Prostate gland (tissue), 2 donors: ENCODE data around the gene PZP. TPM values are rescaled to one million over a fixed set of nuclear protein-coding genes. Genes with fewer than 3 reads are reported as not detected.

Source experiments
- DNase-seq: peaks from one replicate; pipeline ENCODE4 v3.0.0-alpha.2; 2019; ENCODE audit warnings: low spot score
- H3K27ac ChIP-seq, 2 donors: fragments of 200-600 bp; sonication (generic); 2 replicates each; pipeline ENCODE4 v1.5.1; 2017 to 2019
- H3K27me3 ChIP-seq: fragments of 200-600 bp; sonication (generic); replicated peaks from 2 replicates; pipeline ENCODE4 v1.5.1; 2019; ENCODE audit not compliant: insufficient read depth
- H3K36me3 ChIP-seq, 2 donors: fragments of 200-600 bp; sonication (generic); 1 replicate in 1 of 2; 2 replicates in 1 of 2; pipeline versions ENCODE4 v1.5.1 to v1.8.1; 2017 to 2019
- H3K4me1 ChIP-seq: fragments of 200-600 bp; sonication (generic); replicated peaks from 2 replicates; pipeline ENCODE4 v1.5.1; 2019
- H3K4me3 ChIP-seq, 2 donors: fragments of 200-600 bp; sonication (generic); 2 replicates each; pipeline ENCODE4 v1.5.1; 2017 to 2019
- H3K9me3 ChIP-seq: fragments of 200-600 bp; sonication (generic); 2 replicates; pipeline ENCODE4 v1.5.1; 2017
- POLR2A ChIP-seq: fragments of 450-650 bp; IDR thresholded peaks from one replicate; pipeline ENCODE4 v1.6.1; 2016; ENCODE audit warnings: antibody characterized with exemption, mild to moderate bottlenecking
- POLR2AphosphoS5 ChIP-seq: sonication (generic); formaldehyde crosslinking; IDR thresholded peaks from one replicate; pipeline ENCODE4 v1.6.1; 2017; ENCODE audit warnings: antibody characterized with exemption
- WGBS: methylation state at CpG from one replicate; pipeline ENCODE4 v1.1.5; 2018; 5-methylcytosine and 5-hydroxymethylcytosine counted together
- intact Hi-C: fragments of 100-400 bp; cut with DNase I; formaldehyde crosslinking; loops from one replicate; pipeline ENCODE4 v1.14.2; 2022
- total RNA-seq, 2 donors: library from RNA; depleted of rRNA; stranded (reverse); fragments of >200 nt; gene quantifications; one replicate each; pipeline ENCODE4 v1.1.0, GENCODE V29; 2016
- TF ChIP-seq, protein P1 (sequence below), 4 experiments: fragments of 200-600 bp in 2 of 4; fragments of 450-650 bp in 2 of 4; sonication (generic) in 2 of 4; IDR thresholded peaks; 1 replicate in 3 of 4; 2 replicates in 1 of 4; pipeline ENCODE4 v1.5.1; 2016 to 2019; ENCODE audit warnings: antibody characterized with exemption in 4 of 4, mild to moderate bottlenecking in 2 of 4, moderate library complexity in 2 of 4

PZP gene
- total RNA-seq, 2 donors from 2014 or later, result 0.62 TPM; not detected in 1

DNA sequence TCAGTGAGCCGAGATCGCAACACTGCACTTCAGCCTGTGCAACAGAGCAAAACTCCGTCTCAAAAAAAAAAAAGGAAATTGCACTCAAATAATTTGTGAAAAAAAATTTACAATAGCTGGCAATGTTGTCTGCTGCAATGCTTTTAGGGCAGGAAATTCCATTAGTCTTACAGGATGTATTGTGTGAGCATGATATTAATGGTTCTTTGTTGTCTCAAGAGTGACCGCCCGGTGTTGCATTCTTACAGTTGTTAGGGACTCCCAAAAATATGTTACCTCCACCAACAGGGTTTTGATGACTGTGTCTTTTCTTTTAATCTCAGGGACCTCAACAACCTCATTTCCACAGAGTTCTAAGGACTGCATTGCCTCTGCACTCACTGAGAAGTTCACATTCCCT lies 44.8 kb downstream of the PZP start:
- Histone ChIP-seq H3K4me1 (no peaks in the 10 kb centered on the region), H3K36me3 (no peaks in the 10 kb centered on the region), H3K9me3 (no peaks in the 10 kb centered on the region), H3K27ac (no peak overlapping the region), H3K27me3 (no peaks in the 10 kb centered on the region), H3K4me3 (no peak overlapping the region)
- intact Hi-C loops, result no loop called here
- TF ChIP-seq, protein P1, sequence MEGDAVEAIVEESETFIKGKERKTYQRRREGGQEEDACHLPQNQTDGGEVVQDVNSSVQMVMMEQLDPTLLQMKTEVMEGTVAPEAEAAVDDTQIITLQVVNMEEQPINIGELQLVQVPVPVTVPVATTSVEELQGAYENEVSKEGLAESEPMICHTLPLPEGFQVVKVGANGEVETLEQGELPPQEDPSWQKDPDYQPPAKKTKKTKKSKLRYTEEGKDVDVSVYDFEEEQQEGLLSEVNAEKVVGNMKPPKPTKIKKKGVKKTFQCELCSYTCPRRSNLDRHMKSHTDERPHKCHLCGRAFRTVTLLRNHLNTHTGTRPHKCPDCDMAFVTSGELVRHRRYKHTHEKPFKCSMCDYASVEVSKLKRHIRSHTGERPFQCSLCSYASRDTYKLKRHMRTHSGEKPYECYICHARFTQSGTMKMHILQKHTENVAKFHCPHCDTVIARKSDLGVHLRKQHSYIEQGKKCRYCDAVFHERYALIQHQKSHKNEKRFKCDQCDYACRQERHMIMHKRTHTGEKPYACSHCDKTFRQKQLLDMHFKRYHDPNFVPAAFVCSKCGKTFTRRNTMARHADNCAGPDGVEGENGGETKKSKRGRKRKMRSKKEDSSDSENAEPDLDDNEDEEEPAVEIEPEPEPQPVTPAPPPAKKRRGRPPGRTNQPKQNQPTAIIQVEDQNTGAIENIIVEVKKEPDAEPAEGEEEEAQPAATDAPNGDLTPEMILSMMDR (IDR thresholded peaks at IDR 0.05), result no peak
- TF ChIP-seq POLR2AphosphoS5 (no peak), POLR2A (no peak)
- WGBS, result 64% methylated on average over 5 of the region's 5 CpGs
- DNase-seq, result no peak

DNA sequence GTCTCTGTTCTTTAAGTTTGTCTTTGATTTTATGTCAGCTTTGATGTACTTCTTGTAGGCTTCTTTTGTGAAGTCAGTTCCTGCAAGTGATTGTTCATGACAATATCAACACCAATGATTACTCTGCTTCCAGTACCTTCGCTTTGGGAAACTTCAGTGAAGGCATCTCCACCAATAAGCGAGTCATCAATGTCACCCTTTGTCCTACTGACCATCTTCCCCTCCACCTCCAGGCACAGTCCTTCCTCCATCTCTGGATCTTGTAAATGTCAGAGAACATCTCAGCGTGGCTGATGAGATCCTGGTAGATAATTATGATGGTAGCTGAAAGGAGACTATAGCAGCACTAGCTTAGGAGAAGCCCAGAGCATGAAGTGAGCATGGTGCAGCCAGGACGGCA lies 52.1 kb downstream of the PZP start:
- intact Hi-C loops, result no loop called here
- H3K27ac ChIP-seq, result no peak overlapping the region
- TF ChIP-seq POLR2A (no peak), POLR2AphosphoS5 (no peak)
- TF ChIP-seq, protein P1 (IDR thresholded peaks at IDR 0.05), result no peak
- no peaks in the 10 kb centered on the region for H3K9me3 ChIP-seq
- no peak for DNase-seq
- no peak overlapping the region for H3K4me3 ChIP-seq
- no peaks in the 10 kb centered on the region for H3K4me1 ChIP-seq
- WGBS, result 62% methylated on average over 4 of the region's 4 CpGs
- no peaks in the 10 kb centered on the region for H3K27me3 ChIP-seq
- no peaks in the 10 kb centered on the region for H3K36me3 ChIP-seq

DNA sequence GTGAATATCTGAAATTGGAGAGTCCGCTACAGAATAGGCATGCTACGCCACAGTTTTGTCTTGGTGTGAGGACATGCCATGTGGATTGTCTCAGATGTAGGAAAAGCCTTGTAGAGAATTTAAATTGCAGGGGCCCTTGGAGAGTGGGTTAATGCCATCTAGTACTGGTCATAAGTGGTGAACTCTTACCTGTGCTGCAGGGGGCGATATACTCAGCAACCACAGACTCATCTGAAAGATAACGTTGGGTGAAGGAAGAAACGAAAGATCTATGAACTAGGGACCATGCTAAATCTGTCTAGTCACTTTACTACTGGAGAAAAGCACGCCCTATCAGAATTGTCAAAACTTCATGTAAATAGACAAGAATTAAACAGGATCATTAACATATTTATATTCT lies 58.8 kb downstream of the PZP start:
- intact Hi-C loops, result no loop called here
- H3K4me1 ChIP-seq, result no peaks in the 10 kb centered on the region
- no peak for TF ChIP-seq POLR2A
- H3K27me3 ChIP-seq, result no peaks in the 10 kb centered on the region
- H3K9me3 ChIP-seq, result no peaks in the 10 kb centered on the region
- DNase-seq, result no peak
- H3K4me3 ChIP-seq, result no peak overlapping the region
- no peak overlapping the region for H3K27ac ChIP-seq
- 82% methylated on average over 6 of the region's 6 CpGs for WGBS
- H3K36me3 ChIP-seq, result no peaks in the 10 kb centered on the region

DNA sequence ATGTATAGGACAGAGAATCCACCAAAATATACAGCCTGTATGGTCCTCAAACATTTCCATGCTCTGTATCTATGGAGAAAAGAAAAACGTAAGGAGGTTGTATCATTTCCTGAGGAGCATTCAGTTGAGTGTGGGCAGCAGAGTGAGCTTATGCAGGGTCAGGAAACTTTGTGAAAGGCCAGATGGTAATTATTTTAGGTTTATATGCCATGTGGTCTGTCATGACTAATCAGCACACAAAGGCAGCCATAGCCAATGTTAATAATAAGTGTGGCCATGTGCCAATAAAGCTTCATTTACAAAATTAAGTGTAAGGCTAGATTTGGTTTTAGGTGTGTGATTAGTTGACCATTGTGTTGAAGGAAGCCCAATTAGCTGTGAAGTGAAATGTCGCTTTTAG lies 59.3 kb downstream of the PZP start:
- Histone ChIP-seq H3K9me3 (no peaks in the 10 kb centered on the region), H3K27ac (no peak overlapping the region), H3K27me3 (no peaks in the 10 kb centered on the region), H3K4me1 (no peaks in the 10 kb centered on the region), H3K4me3 (no peak overlapping the region), H3K36me3 (no peaks in the 10 kb centered on the region)
- DNase-seq, result no peak
- intact Hi-C loops, result no loop called here
- TF ChIP-seq POLR2AphosphoS5 (no peak), POLR2A (no peak)
- TF ChIP-seq, protein P1 (IDR thresholded peaks at IDR 0.05), result no peak
- 80% methylated on average over 2 of the region's 2 CpGs for WGBS

DNA sequence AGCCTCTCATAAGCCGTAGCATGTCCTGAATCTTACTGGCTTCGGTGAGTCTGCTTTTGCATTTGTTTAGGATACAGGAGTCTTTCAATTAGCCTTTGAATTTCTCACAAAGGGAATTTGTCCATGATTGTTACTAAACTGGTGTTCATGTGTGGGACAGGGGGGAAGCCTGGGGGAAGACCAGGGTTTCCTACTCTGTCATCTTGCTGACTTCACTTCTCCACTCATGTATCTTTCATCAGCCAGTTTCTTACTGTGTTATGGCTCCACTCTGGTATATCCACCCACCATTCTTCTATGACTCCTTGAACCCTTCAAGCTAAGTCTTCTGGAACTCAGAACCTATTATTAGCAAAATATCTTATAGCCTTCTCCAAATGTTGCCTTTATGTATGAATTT lies 60.7 kb downstream of the PZP start:
- no peak for TF ChIP-seq POLR2A
- TF ChIP-seq, protein P1 (IDR thresholded peaks at IDR 0.05), result no peak
- TF ChIP-seq POLR2AphosphoS5, result no peak
- 95% methylated on average over 2 of the region's 2 CpGs for WGBS
- intact Hi-C loops, result no loop called here
- H3K27ac ChIP-seq, result no peak overlapping the region
- no peak for DNase-seq
- H3K9me3 ChIP-seq, result no peaks in the 10 kb centered on the region
- H3K4me1 ChIP-seq, result no peaks in the 10 kb centered on the region
- H3K4me3 ChIP-seq, result no peak overlapping the region
- no peaks in the 10 kb centered on the region for H3K36me3 ChIP-seq
- H3K27me3 ChIP-seq, result no peaks in the 10 kb centered on the region
